ENCODE results near the gene ATG13.

ATG13 gene

GRCh38 chr11:46631676-46632075, 14.3 kb downstream of the ATG13 start:
- TF ChIP-seq TAF1 (IDR thresholded peaks at IDR 0.05; ENCODE audit: borderline replicate concordance, insufficient read depth, low read length) = no peak
- TF ChIP-seq REST (IDR thresholded peaks at IDR 0.05; ENCODE audit: insufficient read depth in 1 of 2, low read depth in 2 of 2, low read length in 2 of 2) = no peak
- TF ChIP-seq FOXP2 (optimal IDR thresholded peaks at IDR 0.05; ENCODE audit: borderline replicate concordance, extremely low read depth, extremely low read length, insufficient read depth) = no peak
- no peak for TF ChIP-seq POLR2AphosphoS5 (IDR thresholded peaks at IDR 0.05; ENCODE audit: low read depth, low read length)
- no peak for TF ChIP-seq SIN3A (IDR thresholded peaks at IDR 0.05; ENCODE audit: borderline replicate concordance, insufficient read depth, low read length)

- TF ChIP-seq FOXP2 (optimal IDR thresholded peaks at IDR 0.05; ENCODE audit: borderline replicate concordance, extremely low read depth, extremely low read length, insufficient read depth) = no peak
- no peak for TF ChIP-seq REST (IDR thresholded peaks at IDR 0.05; ENCODE audit: insufficient read depth in 1 of 2, low read depth in 2 of 2, low read length in 2 of 2)
- TF ChIP-seq SIN3A (IDR thresholded peaks at IDR 0.05; ENCODE audit: borderline replicate concordance, insufficient read depth, low read length) = no peak
- no peak for TF ChIP-seq TAF1 (IDR thresholded peaks at IDR 0.05; ENCODE audit: borderline replicate concordance, insufficient read depth, low read length)
- TF ChIP-seq POLR2AphosphoS5 (IDR thresholded peaks at IDR 0.05; ENCODE audit: low read depth, low read length) = no peak
Observed at GRCh38 chr11:46632502-46632901, 15.1 kb downstream of the ATG13 start.

DNA sequence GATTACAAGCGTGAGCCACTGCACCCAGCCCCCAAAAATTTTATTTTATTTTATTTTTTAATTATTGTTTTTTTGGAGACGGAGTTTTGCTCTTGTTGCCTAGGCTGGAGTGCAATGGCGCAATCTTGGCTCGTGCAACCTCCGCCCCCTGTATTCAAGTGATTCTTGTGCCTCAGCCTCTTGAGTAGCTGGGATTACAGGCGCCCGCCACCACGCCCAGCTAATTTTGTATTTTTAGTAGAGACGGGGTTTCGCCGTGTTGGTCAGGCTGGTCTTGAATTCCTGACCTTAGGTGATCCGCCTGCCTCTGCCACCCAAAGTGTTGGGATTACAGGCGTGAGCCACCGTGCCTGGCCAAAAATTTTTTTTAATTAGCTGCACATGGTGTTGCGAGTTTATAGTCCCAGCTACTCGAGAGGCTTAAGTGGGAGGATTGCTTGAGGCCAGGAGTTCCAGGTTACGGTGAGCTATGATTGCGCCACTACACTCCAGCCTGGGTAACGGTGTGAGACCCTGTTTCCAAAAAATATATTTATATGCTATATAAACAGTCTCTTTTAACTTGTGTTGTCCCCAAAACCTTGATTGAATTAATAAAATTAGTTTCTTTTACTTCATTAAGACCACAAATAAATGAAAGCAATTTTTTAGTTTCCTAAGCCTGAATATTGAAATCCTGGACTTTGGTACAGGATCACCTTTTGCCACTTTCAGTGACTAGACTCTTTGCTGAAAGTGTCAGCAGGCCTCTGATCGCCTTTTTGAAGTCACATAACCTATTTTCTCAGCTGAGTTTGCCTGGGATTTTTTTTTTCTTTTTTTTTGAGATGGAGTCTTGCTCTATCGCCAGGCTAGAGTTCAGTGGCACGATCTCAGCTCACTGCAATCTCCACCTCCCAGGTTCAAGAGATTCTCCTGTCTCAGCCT, 16.2 kb downstream of the ATG13 start:
- no peak for TF ChIP-seq FOXP2 (optimal IDR thresholded peaks at IDR 0.05; ENCODE audit: borderline replicate concordance, extremely low read depth, extremely low read length, insufficient read depth)
- no peak for TF ChIP-seq TAF1 (IDR thresholded peaks at IDR 0.05; ENCODE audit: borderline replicate concordance, insufficient read depth, low read length)

GRCh38 chr11:46635557-46636139, 18.3 kb downstream of the ATG13 start:
- TF ChIP-seq REST (IDR thresholded peaks at IDR 0.05; ENCODE audit: insufficient read depth in 1 of 2, low read depth in 2 of 2, low read length in 2 of 2) = no peak
- TF ChIP-seq POLR2AphosphoS5 (IDR thresholded peaks at IDR 0.05; ENCODE audit: low read depth, low read length) = no peak
- TF ChIP-seq FOXP2 (optimal IDR thresholded peaks at IDR 0.05; ENCODE audit: borderline replicate concordance, extremely low read depth, extremely low read length, insufficient read depth) = no peak
- no peak for TF ChIP-seq SIN3A (IDR thresholded peaks at IDR 0.05; ENCODE audit: borderline replicate concordance, insufficient read depth, low read length)
- no peak for TF ChIP-seq TAF1 (IDR thresholded peaks at IDR 0.05; ENCODE audit: borderline replicate concordance, insufficient read depth, low read length)

DNA sequence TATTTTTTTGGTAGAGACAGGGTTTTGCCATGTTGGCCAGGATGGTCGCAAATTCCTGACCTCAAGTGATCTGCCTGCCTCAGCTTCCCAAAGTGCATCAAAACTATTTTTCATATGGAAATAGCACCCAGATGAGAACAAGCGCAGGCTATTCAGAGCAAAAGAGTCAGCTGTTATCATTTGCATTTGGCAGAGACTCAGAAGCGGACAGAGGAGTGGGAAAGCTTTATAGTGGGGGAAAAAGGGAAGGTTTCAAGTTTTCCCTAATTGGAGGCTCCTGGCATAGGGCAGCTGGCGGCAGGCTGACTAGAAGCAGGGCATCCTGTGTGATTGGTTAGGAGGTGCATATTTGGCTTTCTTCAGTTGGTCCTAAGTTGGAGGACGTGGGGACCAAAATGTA, 20.2 kb downstream of the ATG13 start:
- TF ChIP-seq SIN3A (IDR thresholded peaks at IDR 0.05; ENCODE audit: borderline replicate concordance, insufficient read depth, low read length) = no peak
- no peak for TF ChIP-seq POLR2AphosphoS5 (IDR thresholded peaks at IDR 0.05; ENCODE audit: low read depth, low read length)
- no peak for TF ChIP-seq FOXP2 (optimal IDR thresholded peaks at IDR 0.05; ENCODE audit: borderline replicate concordance, extremely low read depth, extremely low read length, insufficient read depth)

All from PFSK-1 (cell line).